ENCODE data around the gene CLDND1.

- no peak for TF ChIP-seq CTCF (IDR thresholded peaks at IDR 0.05)
- no peak for TF ChIP-seq POLR2AphosphoS5 (IDR thresholded peaks at IDR 0.05)
- TF ChIP-seq POLR2A (IDR thresholded peaks at IDR 0.05; ENCODE audit: low read depth), result no peak
- TF ChIP-seq EP300 (IDR thresholded peaks at IDR 0.05), result no peak
Observed at GRCh38 chr3:98556164-98557130, 33.7 kb upstream of the CLDND1 start.
